Measurements from ENCODE around the gene NFE2.
"Not testable (repeated sequence)": the region's sequence is repeated elsewhere in the genome, so short reads cannot be mapped to it uniquely, and the experiment has no call there.

Gene NFE2

GRCh38 chr12:54300732-54301427 is at the start of gene NFE2:
TSS of gene NFE2 (minus strand) at chr12:54301015. CDS start at chr12:54295248, 5,767 bp downstream.
- peak; percentile 47 for DNase-seq

DNA sequence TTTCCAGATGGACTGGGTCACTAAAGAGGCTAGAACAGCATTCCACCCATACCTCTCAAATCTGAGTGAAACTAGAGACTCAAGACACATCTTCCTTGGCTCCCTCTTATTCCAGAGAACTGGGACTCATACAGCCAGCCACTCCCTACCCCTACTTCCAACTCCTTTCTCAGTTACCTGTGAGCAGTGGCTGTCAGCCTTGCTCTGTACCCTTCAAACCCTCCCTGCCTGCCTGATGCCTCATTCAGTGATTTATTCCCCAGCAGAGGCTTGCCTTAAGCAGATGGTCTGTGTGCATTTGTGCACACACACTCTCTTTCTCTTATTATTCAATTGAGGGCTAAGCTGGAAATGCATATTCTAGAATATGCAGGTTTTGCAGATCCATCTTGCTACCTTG is 48.9 kb upstream of the NFE2 start:
- no peak for DNase-seq

GRCh38 chr12:54349036-54349435 is 48.2 kb upstream of the NFE2 start:
- no peak for DNase-seq

DNA sequence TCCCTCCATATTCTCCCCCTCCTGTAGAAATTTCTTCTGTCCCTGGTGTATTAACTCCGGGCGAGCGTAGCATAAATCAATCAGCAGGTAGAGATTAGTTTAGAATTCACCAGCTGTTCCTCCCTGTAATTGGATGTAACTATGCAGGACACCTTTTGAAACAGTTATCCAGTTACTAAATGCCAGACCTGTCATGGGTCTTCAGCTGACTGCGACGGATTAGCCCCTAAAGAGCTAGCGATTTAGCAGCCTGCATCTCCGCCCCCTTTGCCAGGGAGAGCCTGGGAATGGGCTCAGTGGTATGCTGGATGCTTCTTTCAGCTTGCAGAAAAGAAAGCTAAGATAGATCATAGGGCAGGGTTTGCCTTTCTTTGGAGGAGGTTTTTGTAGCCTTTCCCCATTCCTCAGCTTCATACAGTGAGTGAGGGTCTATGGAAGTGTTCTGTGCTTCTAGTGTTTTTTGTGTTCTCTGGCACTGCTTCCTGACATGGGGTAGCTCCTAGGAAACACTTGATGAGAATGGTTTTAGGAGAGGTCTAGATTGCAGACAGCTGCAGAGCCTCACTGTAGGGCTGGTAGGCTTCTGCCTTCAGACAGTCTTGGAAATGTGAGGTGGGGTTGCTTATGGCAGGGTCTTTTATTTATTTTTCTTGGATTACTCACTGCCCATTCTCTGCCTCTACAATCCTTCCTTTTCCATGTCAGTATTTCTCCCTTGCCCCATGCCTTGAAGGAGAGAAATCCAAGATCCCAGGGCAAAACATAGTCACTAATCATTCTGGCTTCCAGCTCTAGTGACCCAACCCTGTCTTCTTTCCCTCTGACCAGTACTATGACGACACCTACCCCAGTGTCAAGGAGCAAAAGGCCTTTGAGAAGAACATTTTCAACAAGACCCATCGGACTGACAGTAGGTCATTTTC is 40.8 kb upstream of the NFE2 start:
- no peak for DNase-seq

DNA sequence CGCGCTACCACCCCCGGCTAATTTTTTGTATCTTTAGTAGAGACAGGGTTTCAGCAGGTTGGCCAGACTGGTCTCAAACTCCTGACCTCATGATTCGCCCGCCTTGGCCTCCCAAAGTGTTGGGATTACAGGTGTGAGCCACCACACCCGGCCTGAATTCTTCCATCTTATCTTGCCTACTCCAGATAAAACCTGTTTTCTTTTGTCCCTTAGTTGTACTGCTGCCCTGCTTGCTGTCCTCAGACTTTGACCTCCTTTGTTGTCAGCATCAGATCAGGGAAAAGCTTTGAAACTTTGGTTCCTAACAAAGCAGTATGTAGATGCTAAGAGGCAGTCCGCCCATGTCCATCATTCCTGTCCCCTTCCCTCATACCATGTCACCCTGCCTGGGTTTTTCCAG is 40.0 kb upstream of the NFE2 start:
- DNase-seq: no peak

GRCh38 chr12:54338698-54339296 is 38.0 kb upstream of the NFE2 start:
- DNase-seq: no peak

- DNase-seq: no peak
Observed at GRCh38 chr12:54337854-54338650, 37.2 kb upstream of the NFE2 start.

DNA sequence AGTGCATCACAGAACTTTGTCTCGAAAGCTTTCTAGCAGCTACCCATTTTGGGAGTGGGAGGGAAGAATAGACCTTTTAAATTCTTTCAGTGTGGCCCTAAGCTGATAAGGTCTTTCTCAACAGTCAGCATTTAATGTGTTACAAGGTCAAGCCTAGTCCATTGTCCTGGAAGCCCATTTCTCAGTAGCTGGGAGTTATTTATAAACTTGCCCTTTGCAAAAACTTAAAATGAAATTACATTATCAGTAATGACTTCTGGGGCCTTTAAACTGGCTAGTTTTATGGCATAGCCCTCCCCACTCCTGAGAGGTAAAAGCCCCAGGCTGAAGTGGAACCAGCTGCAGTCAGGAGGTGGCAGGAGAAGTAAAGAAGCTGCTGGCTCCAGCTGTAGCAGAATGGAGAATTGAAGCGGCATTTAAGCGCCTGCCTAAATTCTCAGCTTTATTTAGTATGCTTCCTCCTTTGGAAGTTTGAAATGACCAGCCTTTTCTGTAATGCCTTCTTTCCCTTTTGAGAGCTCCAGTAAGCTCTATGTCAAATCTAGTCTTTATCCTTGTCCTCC is 36.5 kb upstream of the NFE2 start:
- no peak for DNase-seq

GRCh38 chr12:54333420-54334034 is 32.7 kb upstream of the NFE2 start:
- DNase-seq: no peak

GRCh38 chr12:54331461-54331860 is 30.6 kb upstream of the NFE2 start:
- no peak for DNase-seq

DNA sequence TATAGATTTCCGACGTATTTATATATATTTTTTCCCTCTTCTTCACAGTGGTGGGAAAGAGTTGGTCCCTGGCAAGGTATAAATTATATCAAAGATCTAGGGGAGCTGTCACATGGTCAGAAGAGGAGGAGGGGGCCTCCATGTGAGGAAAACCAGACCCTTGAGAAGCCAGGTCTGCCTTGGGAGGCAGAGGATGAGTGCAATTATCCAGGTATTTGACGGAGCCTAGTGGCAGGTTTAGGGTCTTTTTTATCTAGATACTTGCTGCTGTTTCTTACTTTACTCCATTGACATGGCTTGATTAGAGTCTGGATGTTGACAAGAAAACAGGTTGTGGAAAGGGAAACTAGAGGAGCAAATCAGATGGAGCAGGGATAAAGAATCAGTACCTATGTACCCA is 29.6 kb upstream of the NFE2 start:
- no peak for DNase-seq

DNA sequence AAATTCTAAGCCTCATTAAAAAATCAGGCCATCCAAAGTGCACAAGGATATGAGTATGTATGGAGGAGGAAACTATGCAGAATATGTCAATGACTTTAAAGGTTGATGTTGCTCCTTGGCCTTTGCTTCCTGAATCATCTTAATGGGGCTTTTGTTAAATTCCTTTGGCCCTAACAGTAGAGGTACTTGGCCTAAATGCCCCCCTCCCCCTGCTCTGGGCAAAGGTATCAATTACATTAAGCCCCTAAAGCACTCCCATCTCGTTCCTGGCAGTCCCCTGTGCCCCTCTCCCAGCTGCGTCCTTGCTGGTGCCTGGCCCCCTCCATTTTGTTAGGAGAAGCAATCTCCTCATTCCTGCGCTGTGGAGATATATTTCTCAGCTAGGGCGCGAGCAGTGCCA is 28.9 kb upstream of the NFE2 start:
- no peak for DNase-seq

DNA sequence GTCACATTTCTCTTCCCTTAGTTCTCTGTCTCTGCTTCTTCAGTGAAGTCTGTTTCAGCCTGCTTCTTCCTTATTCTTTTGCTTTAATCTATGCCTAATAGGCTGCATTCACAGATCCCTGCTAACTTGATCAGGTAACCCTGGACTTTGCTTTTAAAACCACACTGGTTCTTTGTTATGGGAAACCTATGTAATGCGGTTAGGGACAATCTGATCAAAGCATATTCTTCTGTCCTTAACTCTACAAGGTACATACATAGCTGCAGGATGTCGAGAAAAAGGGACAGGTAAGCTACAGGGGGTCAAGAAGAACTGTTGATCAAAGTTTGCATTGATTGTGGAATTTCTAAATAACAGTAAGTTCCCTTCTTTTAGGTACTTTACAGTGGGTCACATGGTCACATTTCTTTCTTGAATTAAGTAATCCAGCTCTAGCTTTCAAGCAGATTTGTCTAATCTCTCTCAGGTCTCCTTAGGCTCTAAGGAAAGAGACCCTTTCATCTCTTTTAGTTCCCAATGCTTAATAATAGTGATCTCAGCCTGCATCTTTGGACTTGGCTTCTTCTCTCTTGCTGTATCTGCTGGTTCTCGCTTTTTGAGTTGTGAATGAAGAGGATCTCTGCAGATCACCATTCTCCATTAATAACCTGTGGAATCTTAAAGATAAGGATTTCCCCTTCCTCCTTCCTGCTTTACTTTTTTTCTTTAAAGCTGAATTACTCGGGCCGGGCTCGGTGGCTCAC is 28.0 kb upstream of the NFE2 start:
- DNase-seq: no peak

- DNase-seq: not testable (repeated sequence)
Observed at GRCh38 chr12:54325442-54326109, 24.8 kb upstream of the NFE2 start.

DNA sequence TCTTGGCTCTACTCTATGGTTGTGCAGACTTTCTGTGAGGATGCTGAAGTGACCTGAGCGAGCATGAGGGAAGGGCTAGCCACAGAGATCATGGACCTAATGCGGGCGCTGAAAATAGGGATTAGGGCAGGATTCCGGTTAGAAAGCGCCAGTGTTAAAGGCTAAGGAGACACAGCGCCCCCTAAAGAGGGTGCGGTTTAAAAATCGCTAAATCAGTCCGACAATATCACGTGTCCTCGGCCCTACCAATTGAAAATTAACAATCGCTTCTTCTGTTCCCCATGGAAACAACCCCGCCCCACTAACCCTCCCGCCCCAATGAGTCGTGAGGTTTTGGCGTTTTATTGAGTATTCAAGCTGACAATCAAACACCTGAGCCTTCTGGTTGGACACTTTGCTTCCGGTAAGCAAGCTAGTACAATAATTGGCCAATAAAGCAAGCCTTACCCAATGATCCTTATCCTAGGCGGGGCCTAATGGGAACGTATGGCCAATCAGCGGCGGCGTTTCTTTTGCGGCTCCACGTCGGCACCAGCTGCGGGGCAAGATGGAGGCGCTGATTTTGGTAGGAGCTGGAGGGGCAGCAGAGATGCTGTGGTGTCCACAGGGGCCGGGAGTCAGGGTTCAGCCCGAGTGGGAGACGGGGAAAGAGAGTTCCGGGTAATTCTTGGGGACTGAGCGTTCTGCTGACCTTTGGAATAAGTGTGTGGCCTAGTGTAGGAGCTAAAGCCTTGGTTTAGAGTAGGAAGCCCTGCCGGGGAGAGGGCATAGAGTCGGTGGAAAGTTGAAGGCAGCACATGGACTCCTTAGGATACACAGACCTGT is 24.0 kb upstream of the NFE2 start, which contains the start of gene COPZ1:
COPZ1 (plus strand) TSS at position 515 of the 825 bp plus-strand sequence; CDS start at position 548, 33 bp downstream.
- peak; percentile 100 for DNase-seq

- no peak for DNase-seq
Observed at GRCh38 chr12:54321363-54321762, 20.5 kb upstream of the NFE2 start.

GRCh38 chr12:54312309-54312708 is 11.5 kb upstream of the NFE2 start:
- not testable (repeated sequence) for DNase-seq

- no peak for DNase-seq
Observed at GRCh38 chr12:54311051-54311450, 10.2 kb upstream of the NFE2 start.

DNA sequence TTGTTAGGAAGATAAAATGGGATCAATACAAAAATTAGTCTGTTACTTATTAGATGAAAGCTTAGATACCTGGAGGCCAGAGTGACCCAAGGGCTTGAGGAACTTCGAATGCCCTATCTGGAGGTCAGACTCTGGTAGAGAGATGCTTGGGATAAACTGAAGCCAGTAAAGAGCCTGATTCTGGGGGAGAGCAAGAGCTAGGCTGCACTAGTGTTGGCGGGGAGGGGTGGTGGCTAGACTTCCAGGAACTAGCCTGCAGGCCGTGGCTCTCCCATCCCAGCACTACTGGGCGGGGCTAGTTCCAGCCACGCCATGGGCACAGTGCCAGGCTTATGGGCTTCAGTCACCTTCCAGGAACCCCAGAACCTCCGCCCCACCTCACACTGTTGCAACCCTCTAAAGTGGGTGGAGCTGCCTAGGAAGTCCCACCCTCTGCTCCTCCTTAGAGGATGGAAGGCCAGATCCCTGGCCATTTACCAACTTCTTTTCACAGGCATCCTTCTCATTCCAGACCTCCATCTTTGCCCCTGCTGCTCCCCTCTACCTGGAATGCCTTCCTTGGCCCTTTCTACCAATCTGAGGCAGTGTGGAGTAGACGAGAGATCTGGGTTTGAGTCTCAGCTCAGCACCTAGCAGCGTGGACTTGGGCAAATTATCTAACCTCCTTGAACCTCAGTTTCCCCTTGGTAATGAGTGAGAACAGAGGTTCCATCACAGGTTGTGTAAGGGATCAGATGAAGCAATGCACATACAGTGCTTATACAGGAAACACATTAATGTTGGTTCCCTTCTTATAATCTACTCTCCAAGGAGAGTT is 6.3 kb upstream of the NFE2 start:
- DNase-seq: no peak
